Stomach (tissue), 9 donors: ENCODE data around the gene MICALL1. TPM values are rescaled to one million over a fixed set of nuclear protein-coding genes. Genes with fewer than 3 reads are reported as not detected.

Source experiments
- DNase-seq, 2 donors: peaks; one replicate each; pipeline versions ENCODE4 v3.0.0 to v3.0.0-alpha.2; 2013 to 2019
- H3K27ac ChIP-seq, 5 donors: fragments of 200-600 bp in 4 of 5; sonication (generic) in 4 of 5; one replicate each; pipeline ENCODE4 v1.5.1; 2013 to 2019; ENCODE audit warnings: mild to moderate bottlenecking in 1 of 5, moderate library complexity in 1 of 5
- H3K27me3 ChIP-seq, 3 donors: fragments of 200-600 bp; sonication (generic); one replicate each; pipeline ENCODE4 v1.5.1; 2017 to 2019; ENCODE audit warnings: mixed run types in 1 of 3
- H3K36me3 ChIP-seq, 4 donors: fragments of 200-600 bp; sonication (generic); 1 replicate in 3 of 4; 2 replicates in 1 of 4; pipeline ENCODE4 v1.5.1; 2016 to 2019
- H3K4me1 ChIP-seq, 4 donors: fragments of 200-600 bp; sonication (generic); one replicate each; pipeline ENCODE4 v1.5.1; 2016 to 2019
- H3K4me3 ChIP-seq, 4 donors: fragments of 200-600 bp; sonication (generic) in 3 of 4; one replicate each; pipeline ENCODE4 v1.5.1; 2016 to 2019; ENCODE audit warnings: mild to moderate bottlenecking in 1 of 4
- H3K9me3 ChIP-seq, 4 donors: fragments of 200-600 bp; sonication (generic); one replicate each; pipeline ENCODE4 v1.5.1; 2016 to 2019
- EP300 ChIP-seq: sonication (generic); formaldehyde crosslinking; IDR thresholded peaks from one replicate; pipeline ENCODE4 v1.6.1; 2017; ENCODE audit warnings: antibody characterized with exemption
- POLR2A ChIP-seq, 4 donors: fragments of 450-650 bp; IDR thresholded peaks; one replicate each; pipeline ENCODE4 v1.6.1; 2016; ENCODE audit warnings: antibody characterized with exemption in 4 of 4, control low read depth in 2 of 4, mild to moderate bottlenecking in 1 of 4, moderate library complexity in 1 of 4
- POLR2AphosphoS5 ChIP-seq, 3 donors: sonication (generic); formaldehyde crosslinking; IDR thresholded peaks; one replicate each; pipeline ENCODE4 v1.6.1; 2016; ENCODE audit warnings: antibody characterized with exemption in 3 of 3
- WGBS, 5 donors: extraction: QIAGEN DNeasy Blood & Tissue Kit in 3 of 5; methylation state at CpG; one replicate each; pipeline versions ENCODE4 v1.1.5 to v1.1.7; 2013 to 2018; 5-methylcytosine and 5-hydroxymethylcytosine counted together
- intact Hi-C: fragments of 100-400 bp; cut with DNase I; formaldehyde crosslinking; loops from one replicate; pipeline ENCODE4 v1.15.1; 2023; ENCODE audit warnings: low total_unique reads
- polyA plus RNA-seq, 3 donors: library from polyadenylated mRNA; stranded (reverse); fragments of 200-250 nt; gene quantifications; one replicate each; pipeline ENCODE4 v1.2.3, GENCODE V29; 2013
- total RNA-seq, 5 donors: library from RNA; depleted of rRNA; stranded (reverse); fragments of >200 nt; gene quantifications; one replicate each; pipeline versions ENCODE4 v1.1.0 to v1.2.3, GENCODE V29; 2014 to 2016
- TF ChIP-seq, protein P1 (sequence below), 7 experiments: fragments of 450-650 bp in 4 of 7; fragments of 200-600 bp in 3 of 7; sonication (generic) in 3 of 7; IDR thresholded peaks; one replicate each; pipeline ENCODE4 v1.5.1; 2016 to 2019; ENCODE audit warnings: antibody characterized with exemption in 7 of 7, control low read depth in 2 of 7, mild to moderate bottlenecking in 1 of 7
- donor health status: healthy with polysubstance abuse.
- donor health status: Bipolar disorder and iron deficiency.
- donor health status: healthy.

MICALL1 gene
- total and polyA plus RNA-seq, 8 donors, result 17.7 to 155 (median 54.7) TPM

DNA sequence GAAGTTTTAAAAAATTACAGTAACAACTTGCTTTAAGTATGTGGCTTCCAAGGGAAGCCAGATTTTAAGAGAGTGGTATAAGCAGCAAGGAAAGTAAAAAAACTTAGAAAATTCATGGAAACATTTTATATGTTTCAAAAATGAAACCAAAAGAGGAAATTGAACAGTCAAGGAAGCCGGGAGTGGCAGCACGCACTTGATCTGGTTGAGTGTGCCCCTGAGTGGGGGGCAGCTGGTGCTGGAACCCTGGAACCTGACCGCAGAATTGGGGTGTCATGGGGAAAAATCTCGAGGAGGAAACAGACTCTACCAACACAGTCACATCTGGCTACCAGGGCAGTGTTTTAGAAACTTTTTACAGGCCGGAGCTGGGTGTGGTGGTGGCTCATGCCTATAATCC, 14.0 kb downstream of the MICALL1 start:
- TF ChIP-seq, protein P1, sequence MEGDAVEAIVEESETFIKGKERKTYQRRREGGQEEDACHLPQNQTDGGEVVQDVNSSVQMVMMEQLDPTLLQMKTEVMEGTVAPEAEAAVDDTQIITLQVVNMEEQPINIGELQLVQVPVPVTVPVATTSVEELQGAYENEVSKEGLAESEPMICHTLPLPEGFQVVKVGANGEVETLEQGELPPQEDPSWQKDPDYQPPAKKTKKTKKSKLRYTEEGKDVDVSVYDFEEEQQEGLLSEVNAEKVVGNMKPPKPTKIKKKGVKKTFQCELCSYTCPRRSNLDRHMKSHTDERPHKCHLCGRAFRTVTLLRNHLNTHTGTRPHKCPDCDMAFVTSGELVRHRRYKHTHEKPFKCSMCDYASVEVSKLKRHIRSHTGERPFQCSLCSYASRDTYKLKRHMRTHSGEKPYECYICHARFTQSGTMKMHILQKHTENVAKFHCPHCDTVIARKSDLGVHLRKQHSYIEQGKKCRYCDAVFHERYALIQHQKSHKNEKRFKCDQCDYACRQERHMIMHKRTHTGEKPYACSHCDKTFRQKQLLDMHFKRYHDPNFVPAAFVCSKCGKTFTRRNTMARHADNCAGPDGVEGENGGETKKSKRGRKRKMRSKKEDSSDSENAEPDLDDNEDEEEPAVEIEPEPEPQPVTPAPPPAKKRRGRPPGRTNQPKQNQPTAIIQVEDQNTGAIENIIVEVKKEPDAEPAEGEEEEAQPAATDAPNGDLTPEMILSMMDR (IDR thresholded peaks at IDR 0.05), result no peak
- TF ChIP-seq POLR2A (IDR thresholded peaks at IDR 0.05) (no peak), EP300 (no peak)
- intact Hi-C loops, result no loop called here
- no peak for DNase-seq
- H3K4me1 ChIP-seq, result peaks cover 5 to 33% (median 30%) of the 10 kb centered on the region in 4 donors
- peak overlapping the region in 3 of 5 donors; percentile 15 to 56 (median 37) for H3K27ac ChIP-seq
- H3K36me3 ChIP-seq, result peaks cover 32 to 97% (median 94%) of the 10 kb centered on the region in 4 donors
- no peaks in the 10 kb centered on the region for H3K27me3 ChIP-seq
- H3K4me3 ChIP-seq, result no peak overlapping the region
- H3K9me3 ChIP-seq, result no peaks in the 10 kb centered on the region
- 72 to 85% (median 77%) methylated on average over 5 of the region's 5 CpGs for WGBS, 5 donors

DNA sequence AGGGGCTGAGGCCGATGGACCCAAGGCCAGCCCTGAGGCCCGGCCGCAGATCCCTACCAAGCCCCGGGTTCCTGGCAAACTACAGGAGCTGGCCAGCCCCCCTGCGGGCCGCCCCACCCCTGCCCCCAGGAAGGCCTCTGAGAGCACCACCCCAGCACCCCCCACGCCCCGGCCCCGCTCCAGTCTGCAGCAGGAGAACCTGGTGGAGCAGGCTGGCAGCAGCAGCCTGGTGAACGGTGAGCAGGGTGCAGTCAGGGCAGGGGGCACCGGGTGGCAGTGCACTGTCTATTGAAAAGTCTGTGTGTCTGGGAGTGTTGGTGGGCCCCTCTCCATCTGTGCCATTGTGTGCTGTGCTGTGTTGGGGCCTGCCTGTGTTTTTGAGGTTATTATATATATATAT, 16.1 kb downstream of the MICALL1 start:
- no peak for DNase-seq
- Histone ChIP-seq H3K27ac (peak overlapping the region in 4 of 5 donors; percentile 10 to 56 (median 24)), H3K4me3 (no peak overlapping the region), H3K36me3 (peaks cover 43 to 97% (median 94%) of the 10 kb centered on the region in 4 donors), H3K9me3 (no peaks in the 10 kb centered on the region), H3K27me3 (no peaks in the 10 kb centered on the region), H3K4me1 (peaks cover 15 to 51% (median 46%) of the 10 kb centered on the region in 4 donors)
- TF ChIP-seq POLR2AphosphoS5 (IDR thresholded peaks at IDR 0.05) (no peak), POLR2A (IDR thresholded peaks at IDR 0.05) (no peak), EP300 (no peak)
- TF ChIP-seq, protein P1 (IDR thresholded peaks at IDR 0.05), result no peak
- intact Hi-C loops, result no loop called here
- WGBS, 5 donors, result 58 to 90% (median 86%) methylated on average over 4 to 11 of the region's 11 CpGs

DNA sequence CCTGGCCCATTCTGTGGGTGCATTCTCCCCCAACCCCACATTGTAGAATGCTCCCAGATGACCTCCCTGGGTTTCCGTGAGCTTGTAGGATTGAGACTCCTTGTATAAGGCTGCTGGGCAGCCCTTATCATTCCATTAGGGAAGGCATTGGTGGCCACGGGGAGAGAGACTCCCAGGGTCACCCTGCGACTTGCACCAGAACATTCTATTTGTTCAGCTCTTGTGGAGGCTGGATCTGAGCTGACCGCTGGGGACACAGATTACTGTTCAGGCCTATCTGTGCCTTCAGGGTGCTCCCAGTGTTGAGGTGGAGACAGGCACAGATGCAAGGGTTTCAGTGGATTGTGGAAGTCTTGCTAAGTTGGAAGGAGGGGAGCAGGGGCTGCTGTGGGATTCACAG, 17.8 kb downstream of the MICALL1 start:
- Histone ChIP-seq H3K27ac (peak overlapping the region; percentile 61 to 81 (median 76)), H3K4me3 (no peak overlapping the region), H3K9me3 (no peaks in the 10 kb centered on the region), H3K36me3 (peaks cover 44 to 97% (median 94%) of the 10 kb centered on the region in 4 donors), H3K4me1 (peaks cover 19 to 63% (median 49%) of the 10 kb centered on the region in 4 donors), H3K27me3 (no peaks in the 10 kb centered on the region)
- intact Hi-C loops, result no loop called here
- no peak for TF ChIP-seq POLR2A (IDR thresholded peaks at IDR 0.05)
- peak in 2 of 3 donors; percentile 15 to 19 for TF ChIP-seq POLR2AphosphoS5 (IDR thresholded peaks at IDR 0.05)
- TF ChIP-seq, protein P1 (IDR thresholded peaks at IDR 0.05), result no peak
- TF ChIP-seq EP300, result no peak
- 30 to 70% (median 41%) methylated on average over 4 of the region's 4 CpGs for whole genome bisulfite sequencing, 5 donors
- peak in 1 of 2 donors; percentile 70 for DNase-seq

DNA sequence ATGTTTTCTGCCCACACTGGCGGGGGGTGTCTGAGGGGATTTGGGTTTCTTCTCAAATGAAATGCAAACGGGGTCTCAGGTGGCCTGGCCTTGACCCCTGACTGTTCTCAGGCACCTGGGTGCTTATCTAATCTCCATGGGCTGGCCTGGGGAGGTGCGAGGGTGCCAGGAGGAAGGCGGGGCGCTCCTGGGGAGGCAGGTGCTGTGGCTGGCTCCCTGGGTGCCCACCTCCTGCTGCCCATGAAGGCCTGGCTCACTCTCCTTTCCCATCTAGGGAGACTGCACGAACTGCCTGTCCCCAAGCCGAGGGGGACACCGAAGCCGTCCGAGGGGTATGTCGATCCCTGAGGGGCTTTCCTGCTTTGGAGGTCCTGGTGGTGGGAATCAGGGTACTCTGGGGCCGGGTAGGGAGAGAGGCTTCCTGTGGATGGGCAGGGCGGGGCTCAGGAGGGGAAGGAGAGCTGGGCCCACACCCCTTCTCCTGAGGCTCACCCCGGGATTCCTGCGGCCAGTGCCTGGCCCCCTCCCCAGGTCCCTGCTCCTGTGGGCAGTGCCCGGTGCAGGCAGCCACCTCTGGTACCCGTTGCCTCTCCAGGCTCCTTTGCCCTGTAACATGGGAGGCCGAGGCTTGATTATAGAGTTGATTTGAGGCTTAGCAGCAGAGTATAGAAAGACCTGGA, 18.4 kb downstream of the MICALL1 start:
- H3K27ac ChIP-seq, result peak overlapping the region; percentile 61 to 81 (median 76)
- intact Hi-C loops, result no loop called here
- no peaks in the 10 kb centered on the region for H3K9me3 ChIP-seq
- H3K4me1 ChIP-seq, result peaks cover 25 to 69% (median 55%) of the 10 kb centered on the region in 4 donors
- H3K4me3 ChIP-seq, result peak overlapping the region in 3 of 4 donors; percentile 13 to 33 (median 23)
- no peaks in the 10 kb centered on the region for H3K27me3 ChIP-seq
- H3K36me3 ChIP-seq, result peaks cover 43 to 97% (median 94%) of the 10 kb centered on the region in 4 donors
- peak in 1 of 2 donors; percentile 78 for DNase-seq
- WGBS, 5 donors, result 35 to 70% (median 50%) methylated on average over 2 to 18 of the region's 18 CpGs
- no peak for TF ChIP-seq EP300
- peak in 1 of 4 donors; percentile 11 for TF ChIP-seq POLR2A (IDR thresholded peaks at IDR 0.05)

DNA sequence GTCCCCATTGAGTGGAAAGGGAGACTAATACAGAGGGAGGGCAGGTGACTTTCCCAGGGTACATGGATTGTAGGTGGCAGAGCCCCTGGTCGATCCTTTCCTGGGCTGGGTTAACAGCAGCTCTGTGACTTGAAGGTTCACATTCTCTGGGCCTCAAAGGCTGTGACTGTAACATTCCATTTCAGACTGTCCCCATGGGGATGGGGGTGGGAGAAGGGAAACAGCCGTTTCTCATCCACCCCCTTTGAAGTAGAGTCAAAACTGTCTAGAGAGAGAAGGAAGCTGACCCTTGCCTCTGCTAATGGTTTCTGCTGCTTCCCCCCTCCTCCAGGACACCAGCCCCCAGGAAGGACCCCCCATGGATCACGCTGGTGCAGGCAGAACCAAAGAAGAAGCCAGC, 19.2 kb downstream of the MICALL1 start:
- intact Hi-C loops, result no loop called here
- H3K36me3 ChIP-seq, result peaks cover 48 to 96% (median 93%) of the 10 kb centered on the region in 4 donors
- TF ChIP-seq, protein P1 (IDR thresholded peaks at IDR 0.05), result no peak
- TF ChIP-seq POLR2AphosphoS5 (IDR thresholded peaks at IDR 0.05) (no peak), POLR2A (IDR thresholded peaks at IDR 0.05) (no peak), EP300 (no peak)
- H3K9me3 ChIP-seq, result no peaks in the 10 kb centered on the region
- peak overlapping the region; percentile 61 to 81 (median 76) for H3K27ac ChIP-seq
- peaks cover 33 to 77% (median 59%) of the 10 kb centered on the region in 4 donors for H3K4me1 ChIP-seq
- peak overlapping the region; percentile 13 to 33 (median 18) for H3K4me3 ChIP-seq
- no peak for DNase-seq
- WGBS, 5 donors, result 38 to 75% (median 58%) methylated on average over 2 to 3 of the region's 3 CpGs
- H3K27me3 ChIP-seq, result no peaks in the 10 kb centered on the region
